SU-DHL-6 (cell line): ENCODE measurements around the gene SEC14L5.

Experiments used
- H2AFZ ChIP-seq: fragments of 200-600 bp; sonication (generic); 2 replicates; pipeline ENCODE4 v1.6.1; 2014; ENCODE audit warnings: low read depth, mild to moderate bottlenecking, moderate library complexity, mixed read lengths, antibody characterized with exemption, low read length; ENCODE audit not compliant: severe bottlenecking
- H3F3A ChIP-seq: fragments of 200-600 bp; shearing (Covaris generic); 2 replicates; pipeline ENCODE4 v1.6.0; 2016; ENCODE audit warnings: antibody characterized with exemption, mild to moderate bottlenecking; ENCODE audit not compliant: insufficient read depth
- H3K27ac ChIP-seq: fragments of 200-600 bp; sonication (generic); 2 replicates; pipeline ENCODE4 v1.5.1; 2016; ENCODE audit warnings: low read depth, mild to moderate bottlenecking, low read length, moderate library complexity, mixed read lengths
- H3K27me3 ChIP-seq: fragments of 200-600 bp; sonication (generic), shearing (Covaris generic); 2 replicates; pipeline ENCODE4 v1.6.0; 2014; ENCODE audit warnings: mild to moderate bottlenecking, low read length
- H3K36me3 ChIP-seq: fragments of 200-600 bp; sonication (generic); 2 replicates; pipeline ENCODE4 v1.6.1; 2014; ENCODE audit warnings: mild to moderate bottlenecking, low read length, mixed read lengths
- H3K4me2 ChIP-seq: fragments of 300-600, 200-600 bp; shearing (Covaris generic), sonication (generic); 2 replicates; pipeline ENCODE4 v1.6.0; 2014; ENCODE audit warnings: low read length, low read depth, mild to moderate bottlenecking; ENCODE audit not compliant: poor library complexity, severe bottlenecking
- H3K4me3 ChIP-seq: fragments of 200-600 bp; sonication (generic); 2 replicates; pipeline ENCODE4 v1.5.1; 2014; ENCODE audit warnings: antibody characterized with exemption, low read length, mild to moderate bottlenecking, mixed read lengths; ENCODE audit not compliant: insufficient read depth, poor library complexity, severe bottlenecking
- H3K79me2 ChIP-seq: fragments of 200-600 bp; sonication (generic); 2 replicates; pipeline ENCODE4 v1.6.1; 2014; ENCODE audit warnings: mild to moderate bottlenecking, low read length, moderate library complexity; ENCODE audit not compliant: insufficient read depth
- H3K9ac ChIP-seq: fragments of 200-600 bp; sonication (generic); 2 replicates; pipeline ENCODE4 v1.7.0; 2014; ENCODE audit warnings: mild to moderate bottlenecking, low read length
- H3K9me2 ChIP-seq: fragments of 200-600 bp; sonication (generic); replicated peaks from 2 replicates; pipeline ENCODE4 v1.6.1; 2014; ENCODE audit warnings: low read length; ENCODE audit not compliant: insufficient read depth
- H3K9me3 ChIP-seq: fragments of 200-600 bp; sonication (generic); 2 replicates; pipeline ENCODE4 v1.6.1; 2014; ENCODE audit warnings: low read length, mixed read lengths; ENCODE audit not compliant: insufficient read depth
- H4K20me1 ChIP-seq: fragments of 200-600 bp; sonication (generic); 2 replicates; pipeline ENCODE4 v1.6.1; 2014; ENCODE audit warnings: low read depth, mild to moderate bottlenecking, antibody characterized with exemption, low read length, moderate library complexity, mixed read lengths
- CTCF ChIP-seq: fragments of 200-600 bp; sonication (generic); IDR thresholded peaks from one replicate; pipeline ENCODE4 v1.5.1; 2017; ENCODE audit warnings: antibody characterized with exemption, mild to moderate bottlenecking, low read length, moderate library complexity; ENCODE audit not compliant: insufficient read depth, poor library complexity, severe bottlenecking
- EZH2phosphoT487 ChIP-seq: fragments of 200-600 bp; sonication (generic), shearing (Covaris generic); conservative IDR thresholded peaks from 2 replicates; pipeline ENCODE4 v1.6.1; 2018; ENCODE audit warnings: mild to moderate bottlenecking, antibody characterized with exemption, low read length, moderate library complexity, mixed read lengths

The SEC14L5 gene

GRCh38 chr16:4972938-4973587, 14.9 kb downstream of the SEC14L5 start:
- no peak for TF ChIP-seq EZH2phosphoT487
- TF ChIP-seq CTCF, result no peak
- no peak overlapping the region for H3K4me3 ChIP-seq

GRCh38 chr16:4976079-4976478, 17.9 kb downstream of the SEC14L5 start:
- no peaks in the 10 kb centered on the region for H3K9me2 ChIP-seq
- H3K27ac ChIP-seq, result no peak overlapping the region
- no peak overlapping the region for H3K4me3 ChIP-seq
- no peaks in the 10 kb centered on the region for H3F3A ChIP-seq
- TF ChIP-seq EZH2phosphoT487 (no peak), CTCF (no peak)
- H3K4me2 ChIP-seq, result no peak overlapping the region
- H2AFZ ChIP-seq, result no peak overlapping the region
- H3K36me3 ChIP-seq, result no peaks in the 10 kb centered on the region
- H3K27me3 ChIP-seq, result no peaks in the 10 kb centered on the region
- H3K9me3 ChIP-seq, result no peaks in the 10 kb centered on the region
- H3K9ac ChIP-seq, result no peak overlapping the region
- no peaks in the 10 kb centered on the region for H3K79me2 ChIP-seq
- H4K20me1 ChIP-seq, result no peaks in the 10 kb centered on the region

More at GRCh38 chr16:4972938-4973587, 14.9 kb downstream of the SEC14L5 start:
- Histone ChIP-seq H3K27ac (no peak overlapping the region), H3K9ac (no peak overlapping the region), H4K20me1 (no peaks in the 10 kb centered on the region), H3F3A (no peaks in the 10 kb centered on the region), H3K9me2 (no peaks in the 10 kb centered on the region), H3K36me3 (no peaks in the 10 kb centered on the region), H3K9me3 (no peaks in the 10 kb centered on the region), H3K79me2 (no peaks in the 10 kb centered on the region), H3K27me3 (no peaks in the 10 kb centered on the region), H3K4me2 (no peak overlapping the region), H2AFZ (no peak overlapping the region)

GRCh38 chr16:4976611-4977145, 18.5 kb downstream of the SEC14L5 start:
- Histone ChIP-seq H3K9me3 (no peaks in the 10 kb centered on the region), H3K4me3 (no peak overlapping the region), H4K20me1 (no peaks in the 10 kb centered on the region), H3K27ac (no peak overlapping the region), H3K79me2 (no peaks in the 10 kb centered on the region), H3K9me2 (no peaks in the 10 kb centered on the region), H3K36me3 (no peaks in the 10 kb centered on the region), H3K9ac (no peak overlapping the region), H3K27me3 (no peaks in the 10 kb centered on the region), H2AFZ (no peak overlapping the region), H3K4me2 (no peak overlapping the region), H3F3A (no peaks in the 10 kb centered on the region)
- no peak for TF ChIP-seq CTCF
- TF ChIP-seq EZH2phosphoT487, result no peak
